Smooth muscle cell (in vitro differentiated cells): ENCODE results near the gene APOLD1. TPM values are rescaled to one million over a fixed set of nuclear protein-coding genes. Genes with fewer than 3 reads are reported as not detected.
A peak's percentile ranks its signal among the peaks of the same experiment; 100 is the strongest.
"Not testable (repeated sequence)": the region's sequence is repeated elsewhere in the genome, so short reads cannot be mapped to it uniquely, and the experiment has no call there.

Source experiments
- DNase-seq: peaks from one replicate; lab custom pipeline; 2025; ENCODE audit not compliant: unreplicated experiment; lab: John Stamatoyannopoulos, UW
- H2AFZ ChIP-seq: fragments of 200-600 bp; sonication (generic); 2 replicates; pipeline ENCODE4 v1.6.0; 2016; ENCODE audit warnings: antibody characterized with exemption, low read depth, mild to moderate bottlenecking
- H3F3A ChIP-seq: fragments of 200-600 bp; sonication (generic); 2 replicates; pipeline ENCODE4 v1.6.0; 2017; ENCODE audit warnings: antibody characterized with exemption, low read depth
- H3K27ac ChIP-seq: fragments of 200-600 bp; sonication (generic); 2 replicates; pipeline ENCODE4 v1.5.1; 2016; ENCODE audit warnings: low read depth, mild to moderate bottlenecking
- H3K27me3 ChIP-seq: fragments of 200-600 bp; sonication (generic); 2 replicates; pipeline ENCODE4 v1.6.1; 2016; ENCODE audit warnings: low read depth, mild to moderate bottlenecking
- H3K36me3 ChIP-seq: fragments of 200-600 bp; sonication (generic); 2 replicates; pipeline ENCODE4 v1.5.1; 2016; ENCODE audit warnings: low read depth
- H3K4me1 ChIP-seq: fragments of 200-600 bp; sonication (generic); 2 replicates; pipeline ENCODE4 v1.5.1; 2016; ENCODE audit warnings: low read depth
- H3K4me2 ChIP-seq: fragments of 200-600 bp; sonication (generic); 2 replicates; pipeline ENCODE4 v1.6.0; 2016; ENCODE audit warnings: mild to moderate bottlenecking
- H3K4me3 ChIP-seq: fragments of 200-600 bp; sonication (generic); 2 replicates; pipeline ENCODE4 v1.5.1; 2016; ENCODE audit warnings: mild to moderate bottlenecking
- H3K79me2 ChIP-seq: fragments of 200-600 bp; sonication (generic); 2 replicates; pipeline ENCODE4 v1.6.0; 2016; ENCODE audit warnings: low read depth, mild to moderate bottlenecking
- H3K9ac ChIP-seq: fragments of 200-600 bp; sonication (generic); 2 replicates; pipeline ENCODE4 v1.6.0; 2016; ENCODE audit warnings: low read depth
- H3K9me3 ChIP-seq: fragments of 200-600 bp; sonication (generic); replicated peaks from 2 replicates; pipeline ENCODE4 v1.5.1; 2016; ENCODE audit warnings: low read depth
- H4K20me1 ChIP-seq: fragments of 200-600 bp; sonication (generic); 2 replicates; pipeline ENCODE4 v1.6.0; 2016; ENCODE audit warnings: low read depth
- CTCF ChIP-seq: fragments of 200-600 bp; sonication (generic); IDR thresholded peaks from 2 replicates; pipeline ENCODE4 v1.5.1; 2017; ENCODE audit warnings: borderline replicate concordance, mild to moderate bottlenecking, antibody characterized with exemption; ENCODE audit not compliant: insufficient read depth, poor library complexity, severe bottlenecking
- WGBS: methylation state at CpG from one replicate; pipeline ENCODE4 v1.1.7; 2016; ENCODE audit warnings: low lambda C conversion rate; 5-methylcytosine and 5-hydroxymethylcytosine counted together
- polyA plus RNA-seq: library from polyadenylated mRNA; unstranded; fragments of >200 nt; fragmentation: Nextera tagmentation; extraction: Ambion mirVana; gene quantifications from 2 replicates; pipeline ENCODE4 v1.2.1, GENCODE V29; 2016
- total RNA-seq: library from RNA; depleted of rRNA; stranded (reverse); fragments of >200 nt; gene quantifications from 2 replicates; pipeline ENCODE4 v1.2.3, GENCODE V29; 2014

Gene APOLD1
- total and polyA plus RNA-seq, 2 experiments from 2014 or later, result 0.99 to 1.8 TPM

- peaks cover 16% of the 10 kb centered on the region for H3K36me3 ChIP-seq
- no peak for TF ChIP-seq CTCF
- no peak overlapping the region for H3K9ac ChIP-seq
- no peaks in the 10 kb centered on the region for H3K27me3 ChIP-seq
- H3K4me2 ChIP-seq, result peak overlapping the region; percentile 10
- peak overlapping the region; percentile 84 for H3K27ac ChIP-seq
- H3K79me2 ChIP-seq, result peaks cover 53% of the 10 kb centered on the region
- peaks cover 22% of the 10 kb centered on the region for H4K20me1 ChIP-seq
- H3K4me1 ChIP-seq, result peaks cover 7% of the 10 kb centered on the region
- H3K4me3 ChIP-seq, result no peak overlapping the region
- no peak for DNase-seq
- no peaks in the 10 kb centered on the region for H3K9me3 ChIP-seq
- WGBS, result 98% methylated on average over 2 of the region's 2 CpGs
- H3F3A ChIP-seq, result peaks cover 8% of the 10 kb centered on the region
- no peak overlapping the region for H2AFZ ChIP-seq
Observed at GRCh38 chr12:12819221-12819620, 33.8 kb downstream of the APOLD1 start.

GRCh38 chr12:12819752-12820311 is 34.4 kb downstream of the APOLD1 start:
- peak overlapping the region; percentile 84 for H3K27ac ChIP-seq
- WGBS, result 19% methylated on average over 2 of the region's 2 CpGs
- no peak for DNase-seq
- H3K4me3 ChIP-seq, result no peak overlapping the region
- peak overlapping the region; percentile 28 for H3K9ac ChIP-seq
- no peaks in the 10 kb centered on the region for H3K9me3 ChIP-seq
- H3K79me2 ChIP-seq, result peaks cover 47% of the 10 kb centered on the region
- H3K36me3 ChIP-seq, result peaks cover 22% of the 10 kb centered on the region
- H2AFZ ChIP-seq, result no peak overlapping the region
- no peak for TF ChIP-seq CTCF
- peak overlapping the region; percentile 10 for H3K4me2 ChIP-seq
- H3K27me3 ChIP-seq, result no peaks in the 10 kb centered on the region
- peaks cover 5% of the 10 kb centered on the region for H3K4me1 ChIP-seq
- H4K20me1 ChIP-seq, result peaks cover 22% of the 10 kb centered on the region
- H3F3A ChIP-seq, result peaks cover 8% of the 10 kb centered on the region

GRCh38 chr12:12820376-12820775 is 34.9 kb downstream of the APOLD1 start:
- peaks cover 22% of the 10 kb centered on the region for H4K20me1 ChIP-seq
- not testable (repeated sequence) for H3K4me3 ChIP-seq, H3K27me3 ChIP-seq, H3K9me3 ChIP-seq, H2AFZ ChIP-seq, H3F3A ChIP-seq, DNase-seq, H3K9ac ChIP-seq, H3K4me1 ChIP-seq
- peak overlapping the region; percentile 10 for H3K4me2 ChIP-seq
- 95% methylated on average over 11 of the region's 11 CpGs for WGBS
- H3K36me3 ChIP-seq, result peaks cover 25% of the 10 kb centered on the region
- H3K27ac ChIP-seq, result peak overlapping the region; percentile 84
- H3K79me2 ChIP-seq, result peaks cover 41% of the 10 kb centered on the region

GRCh38 chr12:12821975-12822374 is 36.5 kb downstream of the APOLD1 start:
- no peak overlapping the region for H3K9ac ChIP-seq
- WGBS, result 97% methylated on average over 6 of the region's 6 CpGs
- H3K79me2 ChIP-seq, result peaks cover 25% of the 10 kb centered on the region
- H3K4me1 ChIP-seq, result peaks cover 5% of the 10 kb centered on the region
- H2AFZ ChIP-seq, result no peak overlapping the region
- peak overlapping the region; percentile 50 for H3K27ac ChIP-seq
- H3K36me3 ChIP-seq, result peaks cover 32% of the 10 kb centered on the region
- H3F3A ChIP-seq, result peaks cover 8% of the 10 kb centered on the region
- no peaks in the 10 kb centered on the region for H3K9me3 ChIP-seq
- no peak for TF ChIP-seq CTCF
- H4K20me1 ChIP-seq, result peaks cover 22% of the 10 kb centered on the region
- no peak for DNase-seq
- no peak overlapping the region for H3K4me2 ChIP-seq
- no peaks in the 10 kb centered on the region for H3K27me3 ChIP-seq
- no peak overlapping the region for H3K4me3 ChIP-seq
